CD1c-positive myeloid dendritic cell (primary cell): Measurements from ENCODE around the gene CLIP4.

Source experiments
- DNase-seq: peaks from one replicate; pipeline ENCODE4 v3.0.0-alpha.2; 2016; ENCODE audit errors: extremely low spot score

Gene CLIP4

DNA sequence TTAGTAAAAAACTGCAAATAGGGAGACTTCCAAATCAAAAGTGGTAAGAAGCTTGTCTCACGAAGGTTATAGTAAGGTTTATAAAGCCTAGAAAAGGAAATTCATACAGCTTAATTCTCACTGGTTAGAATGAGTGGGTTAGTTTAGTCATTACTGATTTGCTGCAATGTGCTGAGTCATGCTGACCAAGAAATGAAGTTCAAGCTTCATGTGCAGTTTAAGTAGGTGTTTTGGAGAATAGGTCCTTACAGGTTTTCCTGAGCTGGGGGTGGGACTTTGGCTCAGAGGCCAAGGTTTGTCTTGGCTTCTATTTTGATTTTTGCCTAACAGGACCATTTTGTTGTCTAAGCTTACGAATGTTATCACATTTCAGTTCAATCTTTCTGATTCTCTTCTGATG lies 15.1 kb downstream of the CLIP4 start:
- DNase-seq, result peak; percentile 64

GRCh38 chr2:29134933-29135332 lies 19.7 kb downstream of the CLIP4 start:
- DNase-seq, result no peak

- DNase-seq, result no peak
These were observed 23.9 kb downstream of the CLIP4 start for GRCh38 chr2:29139152-29139551.

DNA sequence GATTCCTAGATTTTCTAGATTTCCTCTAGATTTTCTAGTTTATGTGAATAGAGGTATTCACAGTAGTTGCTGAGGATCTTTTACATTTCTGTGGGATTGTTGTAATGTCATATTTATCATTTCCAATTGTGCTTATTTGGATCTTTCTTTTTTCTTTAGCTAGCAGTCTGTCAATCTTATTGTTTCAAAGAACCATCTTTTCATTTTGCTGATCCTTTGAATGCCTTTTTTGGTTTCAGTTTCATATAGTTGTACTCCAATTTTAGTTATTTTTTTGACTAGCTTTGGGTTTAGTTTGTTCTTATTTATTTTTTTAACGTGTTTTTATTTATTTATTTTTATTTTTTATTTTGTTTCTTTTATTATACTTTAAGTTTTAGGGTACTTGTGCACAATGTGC lies 24.5 kb downstream of the CLIP4 start:
- no peak for DNase-seq

- no peak for DNase-seq
These were observed 28.4 kb downstream of the CLIP4 start for GRCh38 chr2:29143657-29144056.

DNA sequence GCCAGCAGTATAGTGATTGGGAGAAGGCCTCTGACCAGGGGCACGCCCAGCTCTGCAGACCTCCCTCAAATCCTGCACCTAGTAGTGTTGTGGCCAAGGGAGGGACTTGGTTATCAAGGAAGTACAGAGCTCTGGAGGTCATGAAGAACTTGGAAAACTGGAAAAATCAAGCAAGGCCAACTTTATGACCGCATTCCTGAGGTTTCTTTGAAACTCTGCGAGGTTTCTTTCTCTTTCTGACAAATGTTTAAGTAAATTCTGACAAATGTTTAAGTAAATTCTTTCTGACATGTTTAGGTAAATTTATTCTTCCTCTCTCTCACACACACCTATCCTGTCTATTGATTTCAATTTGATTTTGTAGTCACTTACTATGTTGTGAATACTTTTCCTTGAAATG lies 31.0 kb downstream of the CLIP4 start:
- DNase-seq, result no peak

DNA sequence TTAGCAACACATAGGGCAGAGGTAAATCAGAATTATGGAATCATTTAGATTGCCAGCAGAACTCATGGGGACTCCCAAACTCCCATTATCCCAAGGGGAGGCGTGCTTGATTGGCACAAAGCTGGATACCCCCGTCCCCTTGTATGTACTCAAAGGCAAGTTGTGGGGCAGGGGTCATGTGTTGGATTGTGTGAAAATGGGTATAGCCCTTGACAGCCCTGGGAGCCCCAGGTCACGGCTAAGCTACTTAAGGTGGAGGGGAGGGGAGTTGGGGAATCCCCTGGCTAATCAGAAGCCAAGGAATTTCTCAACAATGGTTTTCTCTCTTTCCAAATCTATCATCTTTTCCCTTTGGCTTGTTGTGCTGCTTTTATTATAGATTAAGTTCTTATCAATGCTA lies 32.7 kb downstream of the CLIP4 start:
- no peak for DNase-seq

- DNase-seq, result no peak
These were observed 39.4 kb downstream of the CLIP4 start for GRCh38 chr2:29154610-29155009.

DNA sequence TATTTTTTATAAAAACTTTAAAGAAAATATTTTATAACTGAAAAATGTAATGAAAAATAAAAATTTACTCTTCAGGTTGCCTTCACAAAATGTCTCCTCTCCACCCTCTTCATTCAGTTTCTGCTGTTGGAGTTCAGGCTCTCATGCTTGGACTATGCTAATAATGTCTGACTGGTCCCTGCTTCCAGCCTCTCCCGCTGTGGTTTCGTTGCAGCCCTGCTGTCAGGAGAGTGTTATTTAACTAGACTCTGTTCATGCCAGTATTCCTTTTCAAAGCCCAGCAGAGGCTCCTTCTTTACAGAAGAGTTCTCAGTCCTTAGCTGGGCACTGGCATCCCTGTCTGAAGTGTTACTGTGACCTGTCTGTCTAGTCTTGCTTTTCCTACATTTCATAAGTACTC lies 40.4 kb downstream of the CLIP4 start:
- DNase-seq, result no peak

DNA sequence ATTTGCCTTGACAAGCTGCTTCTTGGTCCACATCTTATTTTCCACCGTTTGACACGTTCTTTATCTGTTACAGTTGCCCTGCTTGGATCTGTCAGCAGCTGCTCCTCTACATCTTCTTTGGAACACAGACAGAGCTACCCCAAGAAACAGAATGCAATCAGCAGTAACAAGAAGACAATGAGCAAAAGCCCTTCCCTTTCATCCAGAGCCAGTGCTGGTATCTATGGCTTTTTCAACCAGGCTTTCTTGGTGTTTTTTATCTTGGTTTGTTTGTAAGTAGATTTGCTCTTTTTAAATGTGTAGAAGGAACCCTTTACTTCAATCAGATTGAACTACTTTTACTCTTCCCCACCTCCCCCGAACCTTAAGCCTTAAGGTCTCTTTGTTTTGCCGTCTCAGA lies 41.9 kb downstream of the CLIP4 start:
- no peak for DNase-seq

- no peak for DNase-seq
These were observed 43.9 kb downstream of the CLIP4 start for GRCh38 chr2:29159125-29159524.

DNA sequence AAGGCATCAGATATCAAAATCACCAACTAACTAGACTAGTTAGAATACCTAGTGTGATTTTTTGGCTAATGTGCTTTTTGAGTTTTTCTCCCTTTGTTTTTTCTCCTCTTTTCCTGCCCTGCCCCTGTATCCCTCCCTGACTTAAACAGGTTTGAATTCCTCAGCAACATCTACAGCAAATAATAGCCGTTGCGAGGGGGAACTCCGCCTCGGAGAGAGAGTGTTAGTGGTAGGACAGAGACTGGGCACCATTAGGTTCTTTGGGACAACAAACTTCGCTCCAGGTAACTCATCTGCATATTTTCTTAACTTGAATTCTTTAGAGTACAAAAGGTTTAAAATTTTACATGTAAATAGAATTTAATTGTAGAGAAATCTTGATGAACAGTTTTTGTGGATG lies 45.0 kb downstream of the CLIP4 start:
- DNase-seq, result no peak

DNA sequence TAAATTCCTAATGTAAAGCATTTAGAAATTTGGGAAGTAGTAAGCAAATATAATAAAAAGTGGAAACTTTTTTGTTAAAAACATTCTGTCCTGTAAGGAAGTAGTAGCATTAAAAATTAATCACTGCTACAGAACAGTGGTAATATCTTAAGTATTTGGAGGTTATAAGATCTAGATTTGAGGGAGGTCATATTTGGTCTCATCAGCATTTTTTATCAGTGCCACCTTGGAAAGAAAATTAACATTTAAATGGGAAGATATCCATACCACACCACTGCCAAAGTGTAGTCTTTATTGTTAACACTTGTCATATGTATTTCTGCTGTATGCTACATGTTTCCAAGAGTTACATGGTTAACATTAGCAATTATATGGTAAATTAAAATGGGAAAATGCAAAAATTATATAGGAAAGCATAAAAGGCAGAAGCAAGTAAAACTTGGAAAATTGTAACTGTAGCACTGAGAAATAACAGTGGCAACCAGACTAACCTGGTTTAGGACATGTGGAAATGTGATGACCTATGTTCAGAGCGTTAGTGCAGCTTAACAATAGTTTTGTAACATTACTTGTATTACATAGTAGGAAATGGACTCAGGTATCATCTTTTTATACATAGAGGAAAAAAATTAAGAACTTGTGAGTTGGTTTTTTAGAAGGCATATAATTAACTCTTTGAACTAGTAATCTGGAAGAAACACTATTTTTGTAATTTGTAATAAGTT lies 47.2 kb downstream of the CLIP4 start:
- DNase-seq, result no peak

DNA sequence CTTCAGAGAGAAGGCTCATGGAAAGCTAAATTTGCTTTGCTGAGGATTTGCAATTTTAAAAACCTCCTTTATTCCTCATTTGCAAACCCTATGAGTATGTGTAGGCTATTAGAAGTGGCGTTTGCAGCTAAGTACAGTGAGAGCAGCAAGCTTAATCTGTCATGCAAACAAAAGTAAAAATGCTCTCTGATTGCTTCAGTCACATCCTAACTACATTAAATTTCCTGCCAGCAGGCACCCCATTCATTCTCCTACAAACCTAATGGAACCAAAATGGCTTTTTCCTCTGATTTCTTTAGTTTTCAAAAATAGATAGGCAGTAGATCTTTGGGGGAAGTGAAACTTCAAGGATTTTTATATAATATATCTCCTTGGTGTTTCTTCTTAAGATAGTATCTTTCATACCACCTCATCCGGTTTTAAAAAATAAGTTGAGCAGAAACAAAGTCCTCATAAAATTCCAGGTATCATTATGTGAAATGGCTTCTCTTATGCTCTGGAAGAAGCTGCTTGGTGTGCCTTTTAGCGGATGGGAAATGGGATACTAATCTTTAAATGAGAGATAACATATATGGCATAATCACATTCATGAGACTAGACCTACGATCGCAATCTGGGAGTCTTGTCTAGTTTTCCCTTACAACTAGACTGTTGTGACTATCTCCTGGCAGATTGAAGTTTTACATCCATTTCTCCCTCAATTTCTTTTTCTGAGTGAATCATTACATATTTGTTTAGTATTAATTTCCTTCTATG lies 49.1 kb downstream of the CLIP4 start:
- DNase-seq, result no peak

DNA sequence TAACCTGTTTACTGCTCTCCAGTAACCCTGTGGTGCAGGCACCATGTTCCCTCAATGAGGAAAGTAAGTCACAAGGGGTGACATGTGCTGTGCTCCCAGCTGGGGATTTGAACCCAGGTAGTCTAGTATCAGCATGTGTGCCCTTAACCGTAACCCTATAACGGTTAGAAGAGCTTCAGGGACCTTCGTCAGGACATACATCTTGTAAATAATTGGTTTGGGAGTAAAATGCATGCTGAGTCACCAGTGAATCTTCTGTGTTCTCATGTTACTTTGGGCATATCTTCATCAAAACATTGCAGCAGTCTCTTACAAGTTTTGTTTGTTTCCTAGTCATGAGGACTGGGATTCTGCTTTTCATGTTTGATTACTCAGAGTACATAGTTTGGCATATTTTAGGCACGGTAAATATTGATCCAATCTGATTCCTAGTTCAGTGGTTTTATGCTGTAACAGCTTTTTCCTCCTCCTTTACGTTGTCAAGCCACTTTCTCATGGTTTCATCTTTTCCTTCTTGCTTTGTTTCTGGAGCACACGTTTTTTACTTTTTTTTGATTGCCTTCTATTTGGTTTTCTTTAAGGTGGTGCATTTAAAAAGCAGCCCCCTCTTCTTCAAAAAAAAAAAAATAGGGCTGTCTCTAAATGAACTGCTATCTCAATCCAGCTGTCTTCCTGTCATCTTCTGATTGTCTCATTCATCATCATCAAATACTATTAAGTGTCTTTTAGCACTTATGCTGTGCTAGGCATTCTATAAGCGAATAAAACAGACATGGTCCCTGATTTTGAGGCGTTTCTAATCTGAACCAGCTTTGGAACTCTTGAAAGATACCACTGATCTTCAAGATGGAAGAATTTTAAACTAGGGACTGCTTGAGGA lies 50.4 kb downstream of the CLIP4 start:
- DNase-seq, result no peak

- DNase-seq, result no peak
These were observed 51.2 kb downstream of the CLIP4 start for GRCh38 chr2:29166242-29167039.

- no peak for DNase-seq
These were observed 59.7 kb downstream of the CLIP4 start for GRCh38 chr2:29174937-29175336.

DNA sequence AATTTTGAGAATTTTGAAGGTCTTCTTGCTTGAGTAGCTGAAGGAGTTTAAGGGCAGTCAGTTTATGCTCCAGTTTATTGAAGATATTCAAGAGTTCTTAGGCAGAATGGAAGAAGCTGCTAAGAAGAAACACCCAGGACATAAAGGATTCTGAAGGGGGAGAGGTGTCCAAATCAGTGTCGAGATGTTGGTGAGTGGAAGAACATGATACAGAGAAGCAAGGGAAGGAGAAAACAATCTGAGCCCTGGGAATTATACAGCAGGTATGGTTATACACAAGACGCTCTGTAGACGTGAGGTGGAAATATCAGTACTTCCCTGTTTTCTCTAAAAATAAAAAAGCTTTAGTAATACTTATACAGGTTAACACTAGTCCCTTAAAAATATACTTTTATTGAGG lies 60.1 kb downstream of the CLIP4 start:
- DNase-seq, result no peak

DNA sequence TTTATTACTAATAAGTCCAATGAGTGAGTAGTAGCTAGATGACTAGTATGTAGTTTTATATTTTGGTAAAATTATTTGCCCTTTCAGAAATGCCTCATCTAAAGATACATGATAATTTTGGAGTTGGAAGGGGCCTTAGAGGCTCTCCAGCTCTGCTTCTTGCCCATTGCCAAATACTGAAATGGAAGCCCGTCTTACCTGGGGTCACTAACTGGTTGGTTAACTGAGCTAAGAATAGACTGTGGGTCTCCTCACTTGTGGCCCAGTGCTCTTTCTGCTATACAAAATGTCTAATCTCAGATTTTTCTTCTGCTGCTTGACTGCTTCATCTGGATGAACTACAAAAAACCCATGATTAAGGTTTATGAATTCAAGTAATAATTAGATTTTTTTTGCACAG lies 67.1 kb downstream of the CLIP4 start:
- no peak for DNase-seq

DNA sequence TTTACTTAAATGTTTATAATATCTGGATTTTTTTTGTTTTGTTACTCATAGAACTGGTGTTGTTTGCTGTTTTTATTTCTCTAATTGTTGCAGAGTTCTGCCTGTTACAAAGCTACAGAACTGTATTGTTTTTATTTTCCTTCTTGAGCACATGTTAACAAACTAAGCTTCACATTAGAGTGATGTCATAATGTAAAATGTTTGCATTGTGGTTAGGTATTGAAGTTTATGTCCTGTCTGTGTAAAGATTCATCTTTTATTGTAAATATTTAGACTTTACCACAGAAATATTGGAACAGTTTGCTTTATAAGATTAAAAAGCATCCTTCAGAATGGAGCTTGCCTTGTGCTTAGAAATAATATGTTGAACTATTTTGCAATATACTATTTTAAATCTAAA lies 67.7 kb downstream of the CLIP4 start:
- DNase-seq, result no peak

DNA sequence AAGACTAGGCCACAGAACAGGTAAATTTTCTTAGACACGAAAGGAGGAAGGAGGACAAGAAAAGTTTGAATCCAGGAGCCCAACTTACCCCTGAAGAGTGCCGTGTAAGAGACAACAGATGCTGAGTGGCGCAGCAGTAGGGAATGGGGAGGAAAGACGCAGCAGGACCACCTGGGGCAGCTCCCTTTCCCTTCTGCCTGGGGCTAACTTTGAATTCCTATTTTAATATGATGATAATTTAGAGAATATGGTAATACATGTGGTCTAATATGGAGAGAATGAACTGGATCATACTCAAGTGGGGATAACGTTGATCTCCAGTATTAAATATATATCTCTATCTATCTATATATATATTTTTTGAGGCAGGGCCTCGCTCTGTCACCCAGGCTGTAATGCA lies 69.3 kb downstream of the CLIP4 start:
- no peak for DNase-seq

GRCh38 chr2:29186817-29187216 lies 71.6 kb downstream of the CLIP4 start:
- no peak for DNase-seq
